Skeletal muscle tissue (tissue), 4 donors: Measurements from ENCODE around the gene ATXN10. TPM values are rescaled to one million over a fixed set of nuclear protein-coding genes. Genes with fewer than 3 reads are reported as not detected.

Experiments
- H3K27ac ChIP-seq: one replicate; pipeline ENCODE4 v1.7.0; 2013; ENCODE audit warnings: mild to moderate bottlenecking, low read depth, low read length, inconsistent platforms
- H3K27me3 ChIP-seq, 3 donors: one replicate each; pipeline ENCODE4 v1.7.0; 2013; ENCODE audit warnings: low read length in 3 of 3; ENCODE audit not compliant: control insufficient read depth in 3 of 3, insufficient read depth in 3 of 3
- H3K36me3 ChIP-seq, 3 donors: one replicate each; pipeline ENCODE4 v1.7.0; 2013; ENCODE audit warnings: low read length in 3 of 3; ENCODE audit not compliant: control insufficient read depth in 3 of 3, insufficient read depth in 3 of 3
- H3K4me1 ChIP-seq, 3 donors: one replicate each; pipeline ENCODE4 v1.7.0; 2013; ENCODE audit warnings: low read length in 3 of 3, mild to moderate bottlenecking in 3 of 3; ENCODE audit not compliant: control insufficient read depth in 3 of 3, insufficient read depth in 3 of 3
- H3K4me3 ChIP-seq, 3 donors: one replicate each; pipeline ENCODE4 v1.7.0; 2013; ENCODE audit warnings: low read length in 3 of 3
- H3K9ac ChIP-seq, 3 donors: one replicate each; pipeline ENCODE4 v1.7.0; 2013; ENCODE audit warnings: low read length in 3 of 3, mild to moderate bottlenecking in 3 of 3, moderate library complexity in 2 of 3, low read depth in 1 of 3
- H3K9me3 ChIP-seq, 3 donors: one replicate each; pipeline ENCODE4 v1.7.0; 2013; ENCODE audit warnings: low read length in 3 of 3; ENCODE audit not compliant: control insufficient read depth in 3 of 3
- total RNA-seq: library from RNA; depleted of rRNA; stranded (reverse); fragments of >200 nt; gene quantifications from one replicate; pipeline ENCODE4 v1.2.3, GENCODE V29; 2014
- donor health status: Osteomylitis.

Gene ATXN10
- total RNA-seq, 1 donor from 2014 or later = 310 TPM

GRCh38 chr22:45836418-45837169 lies 165.0 kb downstream of the ATXN10 start:
- Histone ChIP-seq H3K9me3 (no peaks in the 10 kb centered on the region), H3K4me1 (peaks cover 0 to 3% (median 3%) of the 10 kb centered on the region in 3 donors), H3K9ac (no peak overlapping the region), H3K27ac (no peak overlapping the region), H3K36me3 (peaks cover 0 to 5% (median 4%) of the 10 kb centered on the region in 3 donors), H3K4me3 (no peak overlapping the region), H3K27me3 (no peaks in the 10 kb centered on the region)

- no peaks in the 10 kb centered on the region for H3K27me3 ChIP-seq
- no peaks in the 10 kb centered on the region for H3K9me3 ChIP-seq
- peaks cover 0 to 11% (median 4%) of the 10 kb centered on the region in 3 donors for H3K36me3 ChIP-seq
- no peak overlapping the region for H3K27ac ChIP-seq
- H3K4me3 ChIP-seq = no peak overlapping the region
- H3K9ac ChIP-seq = no peak overlapping the region
- H3K4me1 ChIP-seq = peaks cover 0 to 3% (median 3%) of the 10 kb centered on the region in 3 donors
These were observed 165.9 kb downstream of the ATXN10 start for GRCh38 chr22:45837508-45837907.

GRCh38 chr22:45838305-45838887 lies 166.8 kb downstream of the ATXN10 start:
- Histone ChIP-seq H3K4me1 (peaks cover 0 to 3% (median 0%) of the 10 kb centered on the region in 3 donors), H3K36me3 (peaks cover 3 to 13% (median 4%) of the 10 kb centered on the region in 3 donors), H3K27ac (no peak overlapping the region), H3K9ac (no peak overlapping the region), H3K9me3 (no peaks in the 10 kb centered on the region), H3K4me3 (no peak overlapping the region), H3K27me3 (no peaks in the 10 kb centered on the region)

GRCh38 chr22:45840483-45840882 lies 168.8 kb downstream of the ATXN10 start:
- H3K4me1 ChIP-seq = no peaks in the 10 kb centered on the region
- peaks cover 0 to 15% (median 7%) of the 10 kb centered on the region in 3 donors for H3K36me3 ChIP-seq
- H3K9me3 ChIP-seq = no peaks in the 10 kb centered on the region
- H3K27ac ChIP-seq = no peak overlapping the region
- no peaks in the 10 kb centered on the region for H3K27me3 ChIP-seq
- H3K9ac ChIP-seq = no peak overlapping the region
- no peak overlapping the region for H3K4me3 ChIP-seq

GRCh38 chr22:45842291-45842991 lies 170.8 kb downstream of the ATXN10 start:
- no peak overlapping the region for H3K4me3 ChIP-seq
- no peak overlapping the region for H3K9ac ChIP-seq
- H3K4me1 ChIP-seq = no peaks in the 10 kb centered on the region
- H3K9me3 ChIP-seq = no peaks in the 10 kb centered on the region
- H3K36me3 ChIP-seq = peaks cover 0 to 15% (median 7%) of the 10 kb centered on the region in 3 donors
- no peak overlapping the region for H3K27ac ChIP-seq
- no peaks in the 10 kb centered on the region for H3K27me3 ChIP-seq

- Histone ChIP-seq H3K9me3 (no peaks in the 10 kb centered on the region), H3K36me3 (peaks cover 0 to 15% (median 7%) of the 10 kb centered on the region in 3 donors), H3K4me3 (no peak overlapping the region), H3K9ac (no peak overlapping the region), H3K27ac (no peak overlapping the region), H3K27me3 (no peaks in the 10 kb centered on the region), H3K4me1 (no peaks in the 10 kb centered on the region)
These were observed 171.4 kb downstream of the ATXN10 start for GRCh38 chr22:45843031-45843430.

GRCh38 chr22:45843986-45844385 lies 172.4 kb downstream of the ATXN10 start:
- no peaks in the 10 kb centered on the region for H3K9me3 ChIP-seq
- H3K9ac ChIP-seq = no peak overlapping the region
- peaks cover 0 to 15% (median 7%) of the 10 kb centered on the region in 3 donors for H3K36me3 ChIP-seq
- no peaks in the 10 kb centered on the region for H3K4me1 ChIP-seq
- no peak overlapping the region for H3K4me3 ChIP-seq
- H3K27me3 ChIP-seq = no peaks in the 10 kb centered on the region
- H3K27ac ChIP-seq = no peak overlapping the region

GRCh38 chr22:45845076-45845487 lies 173.4 kb downstream of the ATXN10 start:
- Histone ChIP-seq H3K27me3 (no peaks in the 10 kb centered on the region), H3K9ac (no peak overlapping the region), H3K9me3 (no peaks in the 10 kb centered on the region), H3K36me3 (peaks cover 0 to 16% (median 7%) of the 10 kb centered on the region in 3 donors), H3K4me1 (no peaks in the 10 kb centered on the region), H3K4me3 (no peak overlapping the region), H3K27ac (no peak overlapping the region)

GRCh38 chr22:45846952-45847351 lies 175.3 kb downstream of the ATXN10 start:
- H3K36me3 ChIP-seq = peaks cover 0 to 26% (median 13%) of the 10 kb centered on the region in 3 donors
- H3K4me3 ChIP-seq = no peak overlapping the region
- no peaks in the 10 kb centered on the region for H3K27me3 ChIP-seq
- no peaks in the 10 kb centered on the region for H3K9me3 ChIP-seq
- no peaks in the 10 kb centered on the region for H3K4me1 ChIP-seq
- no peak overlapping the region for H3K9ac ChIP-seq
- no peak overlapping the region for H3K27ac ChIP-seq

- Histone ChIP-seq H3K27me3 (no peaks in the 10 kb centered on the region), H3K9me3 (no peaks in the 10 kb centered on the region), H3K9ac (no peak overlapping the region), H3K27ac (no peak overlapping the region), H3K4me1 (no peaks in the 10 kb centered on the region), H3K4me3 (no peak overlapping the region), H3K36me3 (peaks cover 3 to 26% (median 14%) of the 10 kb centered on the region in 3 donors)
These were observed 177.3 kb downstream of the ATXN10 start for GRCh38 chr22:45848904-45849303.
